GM23338 (cell line): ENCODE data around the gene YJEFN3. TPM values are rescaled to one million over a fixed set of nuclear protein-coding genes. Genes with fewer than 3 reads are reported as not detected.
A peak's percentile ranks its signal among the peaks of the same experiment; 100 is the strongest.

ENCODE experiments used
- ATAC-seq: fragments of 200-7000 bp; cut with Tn5 transposase; 3 replicates; pipeline ENCODE4 v1.9.1; 2020
- DNase-seq: peaks from one replicate; pipeline ENCODE4 v3.0.0-alpha.2; 2015; ENCODE audit warnings: low spot score
- H2AFZ ChIP-seq: fragments of 200-600 bp; sonication (generic); 2 replicates; pipeline ENCODE4 v1.8.0; 2016; ENCODE audit warnings: antibody characterized with exemption, mild to moderate bottlenecking, moderate library complexity
- H3F3A ChIP-seq: fragments of 200-600 bp; sonication (generic); replicated peaks from 2 replicates; pipeline ENCODE4 v1.8.0; 2017; ENCODE audit warnings: antibody characterized with exemption, mixed run types, low read depth
- H3K27ac ChIP-seq: fragments of 200-600 bp; sonication (generic); 2 replicates; pipeline ENCODE4 v1.6.1; 2016; ENCODE audit warnings: low read depth
- H3K27me3 ChIP-seq: fragments of 200-600 bp; sonication (generic); 2 replicates; pipeline ENCODE4 v1.8.0; 2016; ENCODE audit warnings: mild to moderate bottlenecking, mixed run types, moderate library complexity; ENCODE audit not compliant: insufficient read depth
- H3K36me3 ChIP-seq: fragments of 200-600 bp; sonication (generic); 2 replicates; pipeline ENCODE4 v1.8.0; 2016; ENCODE audit warnings: mild to moderate bottlenecking; ENCODE audit not compliant: insufficient read depth
- H3K4me1 ChIP-seq: fragments of 200-600 bp; sonication (generic); 2 replicates; pipeline ENCODE4 v1.8.0; 2016; ENCODE audit warnings: mild to moderate bottlenecking, moderate library complexity; ENCODE audit not compliant: insufficient read depth
- H3K4me2 ChIP-seq: fragments of 200-600 bp; sonication (generic); 2 replicates; pipeline ENCODE4 v1.7.1; 2017; ENCODE audit warnings: mixed run types
- H3K4me3 ChIP-seq: fragments of 200-600 bp; sonication (generic); 2 replicates; pipeline ENCODE4 v1.6.1; 2016; ENCODE audit warnings: mixed run types
- H3K79me2 ChIP-seq: fragments of 200-600 bp; sonication (generic); replicated peaks from 2 replicates; pipeline ENCODE4 v1.8.0; 2017; ENCODE audit warnings: mild to moderate bottlenecking; ENCODE audit not compliant: insufficient read depth
- H3K9me2 ChIP-seq: fragments of 200-600 bp; sonication (generic); 2 replicates; pipeline ENCODE4 v1.8.0; 2017; ENCODE audit not compliant: insufficient read depth
- H4K20me1 ChIP-seq: fragments of 200-600 bp; sonication (generic); replicated peaks from 2 replicates; pipeline ENCODE4 v1.8.0; 2017; ENCODE audit warnings: mild to moderate bottlenecking; ENCODE audit not compliant: insufficient read depth
- H3K27ac Mint-ChIP-seq: 2 replicates; pipeline ENCODE4 v1.8.0; 2020; ENCODE audit warnings: inconsistent platforms, mild to moderate bottlenecking, moderate library complexity, mixed read lengths
- H3K27me3 Mint-ChIP-seq: 3 replicates; pipeline ENCODE4 v1.8.0; 2022; ENCODE audit warnings: low read depth, mild to moderate bottlenecking, moderate library complexity, mixed read lengths, inconsistent platforms; ENCODE audit not compliant: insufficient read depth, poor library complexity
- H3K36me3 Mint-ChIP-seq: 3 replicates; pipeline ENCODE4 v1.8.0; 2021; ENCODE audit warnings: low read depth, mild to moderate bottlenecking, inconsistent platforms, moderate library complexity, mixed read lengths
- H3K4me1 Mint-ChIP-seq: 3 replicates; pipeline ENCODE4 v1.8.0; 2020; ENCODE audit warnings: mild to moderate bottlenecking, inconsistent platforms, mixed read lengths
- H3K4me3 Mint-ChIP-seq: 3 replicates; pipeline ENCODE4 v1.8.0; 2021; ENCODE audit warnings: moderate library complexity, mild to moderate bottlenecking, inconsistent platforms, mixed read lengths
- H3K9me3 Mint-ChIP-seq: 3 replicates; pipeline ENCODE4 v1.8.0; 2020; ENCODE audit warnings: moderate library complexity, mild to moderate bottlenecking, inconsistent platforms, mixed read lengths
- CREB1 ChIP-seq: fragments of 250-450 bp; sonication (Bioruptor Pico); IDR thresholded peaks from 2 replicates; pipeline ENCODE4 v1.5.0; 2020; ENCODE audit warnings: low read depth, mild to moderate bottlenecking, moderate library complexity
- CTCF ChIP-seq, 2 experiments: fragments of 200-600 bp in 1 of 2; sonication (generic) in 1 of 2; conservative IDR thresholded peaks; 2 replicates each; pipeline versions ENCODE4 v1.5.1 to v1.6.1; 2016 to 2017; ENCODE audit warnings: antibody characterized with exemption in 2 of 2, low read depth in 2 of 2, mild to moderate bottlenecking in 2 of 2, moderate library complexity in 1 of 2
- EZH2 ChIP-seq: fragments of 200-600 bp; sonication (generic); IDR thresholded peaks from one replicate; pipeline ENCODE4 v1.8.0; 2017; ENCODE audit warnings: antibody characterized with exemption, mild to moderate bottlenecking, low read depth; ENCODE audit not compliant: unreplicated experiment
- EZH2phosphoT487 ChIP-seq: fragments of 200-600 bp; sonication (generic); IDR thresholded peaks from one replicate; pipeline ENCODE4 v1.8.1; 2018; ENCODE audit warnings: antibody characterized with exemption; ENCODE audit not compliant: unreplicated experiment
- JUNB ChIP-seq: IDR thresholded peaks from one replicate; pipeline ENCODE4 v1.6.1; 2016; ENCODE audit warnings: antibody characterized with exemption; ENCODE audit not compliant: unreplicated experiment
- NANOG ChIP-seq: IDR thresholded peaks from 2 replicates; pipeline ENCODE4 v1.6.1; 2016; ENCODE audit warnings: antibody characterized with exemption, borderline replicate concordance
- POLR2AphosphoS5 ChIP-seq: IDR thresholded peaks from 2 replicates; pipeline ENCODE4 v1.6.1; 2016; ENCODE audit warnings: antibody characterized with exemption, low read depth
- STAT1 ChIP-seq: IDR thresholded peaks from one replicate; pipeline ENCODE4 v1.6.1; 2016; ENCODE audit warnings: antibody characterized with exemption; ENCODE audit not compliant: unreplicated experiment
- ZNF114 ChIP-seq: fragments of 250-450 bp; sonication (Bioruptor Pico); IDR thresholded peaks from 2 replicates; pipeline ENCODE4 v1.5.0; 2020; ENCODE audit warnings: mild to moderate bottlenecking, moderate library complexity
- ZNF331 ChIP-seq: fragments of 250-450 bp; sonication (Bioruptor Pico); IDR thresholded peaks from 2 replicates; pipeline ENCODE4 v1.5.0; 2020; ENCODE audit warnings: low read depth, mild to moderate bottlenecking, moderate library complexity
- ZNF462 ChIP-seq: fragments of 250-450 bp; sonication (Bioruptor Pico); IDR thresholded peaks from 2 replicates; pipeline ENCODE4 v1.5.0; 2020; ENCODE audit warnings: mild to moderate bottlenecking, moderate library complexity
- polyA plus RNA-seq: library from polyadenylated mRNA; unstranded; fragments of >200 nt; fragmentation: Nextera tagmentation; extraction: Ambion mirVana; gene quantifications from 2 replicates; pipeline ENCODE4 v1.2.1, GENCODE V29; 2016
- total RNA-seq: library from RNA; depleted of rRNA; stranded (reverse); fragments of >200 nt; shearing (Covaris generic); gene quantifications from 2 replicates; pipeline ENCODE4 v1.2.3, GENCODE V29; 2014
- TF ChIP-seq, protein P1 (sequence below): IDR thresholded peaks from one replicate; pipeline ENCODE4 v1.6.1; 2018; ENCODE audit warnings: antibody characterized with exemption; ENCODE audit not compliant: unreplicated experiment
- TF ChIP-seq, protein P2 (sequence below): IDR thresholded peaks from 2 replicates; pipeline ENCODE4 v1.6.1; 2016; ENCODE audit warnings: antibody characterized with exemption

YJEFN3 gene
- total and polyA plus RNA-seq, 2 experiments from 2014 or later: 3.5 to 6.5 TPM

GRCh38 chr19:19487077-19487949 is 41.4 kb upstream of the YJEFN3 start:
- H3K9me3 Mint-ChIP-seq: no peaks in the 10 kb centered on the region
- TF ChIP-seq STAT1 (no peak), EZH2 (no peak), ZNF114 (no peak), ZNF331 (no peak), POLR2AphosphoS5 (no peak), JUNB (no peak), NANOG (no peak), CTCF (conservative IDR thresholded peaks at IDR 0.05; ENCODE audit: low read depth in 2 of 2) (no peak), CREB1 (CRISPR knock-in tag) (no peak), EZH2phosphoT487 (no peak), ZNF462 (CRISPR knock-in tag) (no peak)
- TF ChIP-seq, protein P1, sequence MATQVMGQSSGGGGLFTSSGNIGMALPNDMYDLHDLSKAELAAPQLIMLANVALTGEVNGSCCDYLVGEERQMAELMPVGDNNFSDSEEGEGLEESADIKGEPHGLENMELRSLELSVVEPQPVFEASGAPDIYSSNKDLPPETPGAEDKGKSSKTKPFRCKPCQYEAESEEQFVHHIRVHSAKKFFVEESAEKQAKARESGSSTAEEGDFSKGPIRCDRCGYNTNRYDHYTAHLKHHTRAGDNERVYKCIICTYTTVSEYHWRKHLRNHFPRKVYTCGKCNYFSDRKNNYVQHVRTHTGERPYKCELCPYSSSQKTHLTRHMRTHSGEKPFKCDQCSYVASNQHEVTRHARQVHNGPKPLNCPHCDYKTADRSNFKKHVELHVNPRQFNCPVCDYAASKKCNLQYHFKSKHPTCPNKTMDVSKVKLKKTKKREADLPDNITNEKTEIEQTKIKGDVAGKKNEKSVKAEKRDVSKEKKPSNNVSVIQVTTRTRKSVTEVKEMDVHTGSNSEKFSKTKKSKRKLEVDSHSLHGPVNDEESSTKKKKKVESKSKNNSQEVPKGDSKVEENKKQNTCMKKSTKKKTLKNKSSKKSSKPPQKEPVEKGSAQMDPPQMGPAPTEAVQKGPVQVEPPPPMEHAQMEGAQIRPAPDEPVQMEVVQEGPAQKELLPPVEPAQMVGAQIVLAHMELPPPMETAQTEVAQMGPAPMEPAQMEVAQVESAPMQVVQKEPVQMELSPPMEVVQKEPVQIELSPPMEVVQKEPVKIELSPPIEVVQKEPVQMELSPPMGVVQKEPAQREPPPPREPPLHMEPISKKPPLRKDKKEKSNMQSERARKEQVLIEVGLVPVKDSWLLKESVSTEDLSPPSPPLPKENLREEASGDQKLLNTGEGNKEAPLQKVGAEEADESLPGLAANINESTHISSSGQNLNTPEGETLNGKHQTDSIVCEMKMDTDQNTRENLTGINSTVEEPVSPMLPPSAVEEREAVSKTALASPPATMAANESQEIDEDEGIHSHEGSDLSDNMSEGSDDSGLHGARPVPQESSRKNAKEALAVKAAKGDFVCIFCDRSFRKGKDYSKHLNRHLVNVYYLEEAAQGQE: no peak
- TF ChIP-seq, protein P2, sequence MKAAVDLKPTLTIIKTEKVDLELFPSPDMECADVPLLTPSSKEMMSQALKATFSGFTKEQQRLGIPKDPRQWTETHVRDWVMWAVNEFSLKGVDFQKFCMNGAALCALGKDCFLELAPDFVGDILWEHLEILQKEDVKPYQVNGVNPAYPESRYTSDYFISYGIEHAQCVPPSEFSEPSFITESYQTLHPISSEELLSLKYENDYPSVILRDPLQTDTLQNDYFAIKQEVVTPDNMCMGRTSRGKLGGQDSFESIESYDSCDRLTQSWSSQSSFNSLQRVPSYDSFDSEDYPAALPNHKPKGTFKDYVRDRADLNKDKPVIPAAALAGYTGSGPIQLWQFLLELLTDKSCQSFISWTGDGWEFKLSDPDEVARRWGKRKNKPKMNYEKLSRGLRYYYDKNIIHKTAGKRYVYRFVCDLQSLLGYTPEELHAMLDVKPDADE: no peak
- no peak overlapping the region for H3K4me3 Mint-ChIP-seq
- Histone ChIP-seq H3F3A (peaks cover 26% of the 10 kb centered on the region), H4K20me1 (peaks cover 24% of the 10 kb centered on the region), H3K27me3 (no peaks in the 10 kb centered on the region), H3K27ac (peak overlapping the region; percentile 92), H3K4me1 (peaks cover 32% of the 10 kb centered on the region), H2AFZ (no peak overlapping the region), H3K9me2 (no peaks in the 10 kb centered on the region), H3K36me3 (no peaks in the 10 kb centered on the region), H3K4me3 (no peak overlapping the region), H3K79me2 (peaks cover 64% of the 10 kb centered on the region), H3K4me2 (peak overlapping the region; percentile 22; the same call in 1 of the 2 replicates)
- ATAC-seq: no peak
- DNase-seq: no peak
- H3K36me3 Mint-ChIP-seq: peaks cover 22% of the 10 kb centered on the region
- peaks cover 17% of the 10 kb centered on the region for H3K27me3 Mint-ChIP-seq
- peaks cover 65% of the 10 kb centered on the region for H3K4me1 Mint-ChIP-seq
- peak overlapping the region; percentile 99 for H3K27ac Mint-ChIP-seq
